Chondrocyte (in vitro differentiated cells): Measurements from ENCODE around the gene DCDC2B. TPM values are rescaled to one million over a fixed set of nuclear protein-coding genes. Genes with fewer than 3 reads are reported as not detected.

Experiments used
- DNase-seq: peaks from one replicate; pipeline ENCODE4 v3.0.0; 2021; ENCODE audit warnings: mixed read lengths, low spot score
- H3K27ac Mint-ChIP-seq: one replicate; pipeline ENCODE4 v1.8.0; 2021; ENCODE audit warnings: mild to moderate bottlenecking, moderate library complexity, mixed read lengths; ENCODE audit not compliant: unreplicated experiment
- H3K27me3 Mint-ChIP-seq: 2 replicates; pipeline ENCODE4 v1.8.0; 2021; ENCODE audit warnings: low read depth, mixed read lengths
- H3K36me3 Mint-ChIP-seq: 2 replicates; pipeline ENCODE4 v1.8.0; 2021; ENCODE audit warnings: low read depth, mixed read lengths
- H3K4me1 Mint-ChIP-seq: 2 replicates; pipeline ENCODE4 v1.8.0; 2021; ENCODE audit warnings: low read depth, mild to moderate bottlenecking, mixed read lengths
- H3K4me3 Mint-ChIP-seq: one replicate; pipeline ENCODE4 v1.8.0; 2021; ENCODE audit warnings: mild to moderate bottlenecking, moderate library complexity, mixed read lengths; ENCODE audit not compliant: unreplicated experiment
- H3K9me3 Mint-ChIP-seq: 2 replicates; pipeline ENCODE4 v1.8.0; 2021; ENCODE audit warnings: low read depth, mixed read lengths
- total RNA-seq: library from RNA; stranded (reverse); gene quantifications from 3 replicates; pipeline ENCODE4 v1.2.1, GENCODE V29; 2021
- TF ChIP-seq, protein P1 (sequence below): fragments of 200-600 bp; sonication (generic); IDR thresholded peaks from 2 replicates; pipeline ENCODE4 v1.5.0; 2021; ENCODE audit warnings: antibody characterized with exemption, mild to moderate bottlenecking, moderate library complexity

The DCDC2B gene
- total RNA-seq, 1 donor from 2014 or later: not detected

GRCh38 chr1:32247452-32247851 lies 38.6 kb downstream of the DCDC2B start:
- H3K4me1 Mint-ChIP-seq: peaks cover 29% of the 10 kb centered on the region
- no peak overlapping the region for H3K4me3 Mint-ChIP-seq
- H3K27ac Mint-ChIP-seq: no peak overlapping the region
- peaks cover 1% of the 10 kb centered on the region for H3K36me3 Mint-ChIP-seq
- TF ChIP-seq, protein P1, sequence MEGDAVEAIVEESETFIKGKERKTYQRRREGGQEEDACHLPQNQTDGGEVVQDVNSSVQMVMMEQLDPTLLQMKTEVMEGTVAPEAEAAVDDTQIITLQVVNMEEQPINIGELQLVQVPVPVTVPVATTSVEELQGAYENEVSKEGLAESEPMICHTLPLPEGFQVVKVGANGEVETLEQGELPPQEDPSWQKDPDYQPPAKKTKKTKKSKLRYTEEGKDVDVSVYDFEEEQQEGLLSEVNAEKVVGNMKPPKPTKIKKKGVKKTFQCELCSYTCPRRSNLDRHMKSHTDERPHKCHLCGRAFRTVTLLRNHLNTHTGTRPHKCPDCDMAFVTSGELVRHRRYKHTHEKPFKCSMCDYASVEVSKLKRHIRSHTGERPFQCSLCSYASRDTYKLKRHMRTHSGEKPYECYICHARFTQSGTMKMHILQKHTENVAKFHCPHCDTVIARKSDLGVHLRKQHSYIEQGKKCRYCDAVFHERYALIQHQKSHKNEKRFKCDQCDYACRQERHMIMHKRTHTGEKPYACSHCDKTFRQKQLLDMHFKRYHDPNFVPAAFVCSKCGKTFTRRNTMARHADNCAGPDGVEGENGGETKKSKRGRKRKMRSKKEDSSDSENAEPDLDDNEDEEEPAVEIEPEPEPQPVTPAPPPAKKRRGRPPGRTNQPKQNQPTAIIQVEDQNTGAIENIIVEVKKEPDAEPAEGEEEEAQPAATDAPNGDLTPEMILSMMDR: no peak
- H3K27me3 Mint-ChIP-seq: no peaks in the 10 kb centered on the region
- H3K9me3 Mint-ChIP-seq: no peaks in the 10 kb centered on the region
- no peak for DNase-seq

GRCh38 chr1:32247983-32248889 lies 39.3 kb downstream of the DCDC2B start:
- no peak for DNase-seq
- Mint-ChIP-seq H3K36me3 (peaks cover 1% of the 10 kb centered on the region), H3K4me3 (no peak overlapping the region), H3K27ac (no peak overlapping the region), H3K27me3 (no peaks in the 10 kb centered on the region), H3K9me3 (no peaks in the 10 kb centered on the region), H3K4me1 (peaks cover 26% of the 10 kb centered on the region)
- TF ChIP-seq, protein P1: peak; percentile 85

- no peak overlapping the region for H3K27ac Mint-ChIP-seq
- no peak for DNase-seq
- peaks cover 26% of the 10 kb centered on the region for H3K4me1 Mint-ChIP-seq
- no peak overlapping the region for H3K4me3 Mint-ChIP-seq
- peaks cover 1% of the 10 kb centered on the region for H3K36me3 Mint-ChIP-seq
- TF ChIP-seq, protein P1: no peak
- H3K9me3 Mint-ChIP-seq: no peaks in the 10 kb centered on the region
- H3K27me3 Mint-ChIP-seq: no peaks in the 10 kb centered on the region
Measured at GRCh38 chr1:32249831-32250525, 41.1 kb downstream of the DCDC2B start.

GRCh38 chr1:32250893-32251716 lies 42.2 kb downstream of the DCDC2B start, which contains the start of gene LCK:
LCK (plus strand) TSS chr1:32251265; CDS start chr1:32274330, 23,065 bp downstream.
- TF ChIP-seq, protein P1: no peak
- H3K27me3 Mint-ChIP-seq: no peaks in the 10 kb centered on the region
- H3K27ac Mint-ChIP-seq: no peak within 1 kb of the TSS
- H3K4me3 Mint-ChIP-seq: no peak within 1 kb of the TSS
- H3K36me3 Mint-ChIP-seq: peaks cover 1% of the 10 kb centered on the region
- H3K9me3 Mint-ChIP-seq: no peaks in the 10 kb centered on the region
- no peak for DNase-seq
- peaks cover 23% of the 10 kb centered on the region for H3K4me1 Mint-ChIP-seq
